HG03196 (cell line): Measurements from ENCODE around the gene POLR2L.

Experiments
- ATAC-seq: cut with Tn5 transposase; IDR thresholded peaks from one replicate; pipeline ENCODE4 v1.9.1; 2021; ENCODE audit not compliant: unreplicated experiment

The POLR2L gene

GRCh38 chr11:797296-798092 lies 44.8 kb downstream of the POLR2L start:
- peak; percentile 37 for ATAC-seq

GRCh38 chr11:796565-797295 lies 45.6 kb downstream of the POLR2L start:
- ATAC-seq, result no peak

DNA sequence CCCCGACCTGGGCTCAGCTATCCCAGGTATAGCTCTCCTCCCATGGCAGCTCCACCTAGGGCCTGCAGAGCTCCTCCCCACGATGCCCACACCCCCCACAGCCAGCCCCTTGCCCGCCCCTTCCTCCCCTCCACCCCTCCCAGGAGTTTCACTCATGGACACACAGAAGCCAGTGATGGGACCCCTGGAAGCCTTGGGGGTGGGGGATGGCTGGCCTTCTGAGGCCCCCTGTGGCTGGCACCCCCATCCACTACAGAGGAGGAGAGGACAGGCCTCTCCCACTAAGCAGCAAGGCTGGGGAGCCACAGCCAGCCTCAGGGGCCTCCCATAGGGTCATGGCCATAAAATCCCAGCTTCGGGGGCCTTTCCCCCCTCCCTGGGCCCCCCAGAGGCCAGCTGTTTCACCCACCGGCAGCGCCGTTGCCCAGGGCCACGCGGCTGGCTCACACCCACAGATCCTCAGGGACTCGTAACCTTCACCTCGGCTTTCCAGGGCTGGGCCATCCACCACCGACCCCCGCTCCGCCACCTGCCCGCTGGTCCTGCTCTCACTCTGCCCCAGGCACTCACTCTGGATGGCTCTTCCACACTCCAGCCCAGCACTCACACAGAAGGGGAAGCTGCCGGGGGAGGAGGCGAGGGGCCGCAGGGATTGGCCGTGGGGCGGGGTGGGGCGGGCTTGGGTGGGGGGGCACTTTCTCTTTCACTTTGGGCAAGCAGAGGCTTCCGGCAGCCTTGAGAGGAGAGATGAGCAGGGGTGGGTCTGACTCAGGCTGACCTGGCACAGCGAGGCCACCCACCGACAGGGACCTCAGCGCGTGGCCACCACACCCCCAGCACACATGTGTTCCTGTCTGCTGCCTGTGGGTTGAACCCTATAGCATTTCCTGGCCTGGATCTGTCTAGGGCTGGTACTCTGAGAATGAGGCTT lies 46.4 kb downstream of the POLR2L start:
- ATAC-seq, result peak; percentile 23

DNA sequence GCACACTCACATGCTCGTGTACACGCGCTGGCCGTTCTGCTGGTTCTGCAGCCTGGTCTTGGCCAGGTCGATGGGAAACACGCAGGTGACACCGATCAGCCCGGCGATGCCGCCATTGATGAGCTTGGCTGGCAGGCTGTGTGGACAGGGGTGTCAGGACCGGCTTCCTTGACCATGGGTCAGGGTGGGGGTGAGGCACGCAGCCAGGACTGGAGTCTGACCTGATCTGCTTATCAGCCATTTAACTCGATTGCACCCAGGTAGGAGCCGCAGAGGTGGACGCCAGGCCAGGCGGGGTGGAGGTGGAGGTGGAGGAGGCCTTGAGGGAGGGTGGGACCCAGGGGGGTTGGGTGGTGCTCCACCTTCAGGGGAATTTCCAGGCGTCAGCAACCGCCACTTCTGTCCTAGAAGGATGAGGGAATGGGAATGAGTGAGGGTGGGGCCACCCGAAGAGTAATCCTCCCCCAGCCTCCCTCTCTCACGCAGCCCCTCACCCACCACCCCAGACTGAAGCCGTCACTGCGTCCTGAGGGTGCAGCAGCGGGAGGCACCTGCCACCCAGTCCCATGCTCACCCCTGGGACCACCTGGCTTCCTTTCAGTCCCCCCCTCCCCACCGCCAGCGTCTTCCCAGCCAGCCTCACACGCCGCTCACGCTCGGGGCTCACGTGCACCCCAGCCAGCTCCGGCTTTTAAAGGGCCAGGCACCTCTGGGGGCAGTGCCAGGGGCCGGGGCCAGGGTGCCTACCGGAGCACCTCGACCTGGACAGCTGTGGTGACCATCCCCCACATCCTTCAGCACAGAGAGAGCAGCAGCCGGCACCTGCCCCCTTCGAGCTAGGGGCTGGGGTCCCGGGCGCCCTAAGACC lies 47.3 kb downstream of the POLR2L start:
- no peak for ATAC-seq

GRCh38 chr11:794013-794765 lies 48.1 kb downstream of the POLR2L start:
- ATAC-seq, result no peak

DNA sequence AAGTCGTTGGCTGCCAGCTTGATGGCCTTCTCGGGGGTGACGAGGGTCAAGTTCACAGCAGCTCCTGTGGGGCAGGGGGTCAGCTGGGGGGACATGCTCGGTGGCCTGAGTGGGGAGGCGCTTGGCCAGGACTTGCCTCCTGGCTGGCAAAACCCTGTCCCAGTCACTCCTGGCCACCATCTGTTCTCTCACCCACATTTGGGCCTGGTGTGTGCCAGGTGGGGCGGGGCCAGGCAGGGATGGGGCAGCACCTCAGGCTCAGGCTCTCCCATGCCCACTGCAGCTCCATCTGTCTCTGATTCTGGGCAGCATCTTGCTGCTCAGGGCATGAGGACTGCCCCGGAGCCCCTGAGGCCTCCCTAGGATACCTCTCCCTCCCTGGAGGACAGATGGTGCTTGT lies 48.8 kb downstream of the POLR2L start:
- ATAC-seq, result no peak

- ATAC-seq, result no peak
Measured at GRCh38 chr11:792873-793272, 49.5 kb downstream of the POLR2L start.

GRCh38 chr11:792535-792821 lies 49.9 kb downstream of the POLR2L start:
- no peak for ATAC-seq

GRCh38 chr11:791658-792534 lies 50.4 kb downstream of the POLR2L start:
- ATAC-seq, result no peak

DNA sequence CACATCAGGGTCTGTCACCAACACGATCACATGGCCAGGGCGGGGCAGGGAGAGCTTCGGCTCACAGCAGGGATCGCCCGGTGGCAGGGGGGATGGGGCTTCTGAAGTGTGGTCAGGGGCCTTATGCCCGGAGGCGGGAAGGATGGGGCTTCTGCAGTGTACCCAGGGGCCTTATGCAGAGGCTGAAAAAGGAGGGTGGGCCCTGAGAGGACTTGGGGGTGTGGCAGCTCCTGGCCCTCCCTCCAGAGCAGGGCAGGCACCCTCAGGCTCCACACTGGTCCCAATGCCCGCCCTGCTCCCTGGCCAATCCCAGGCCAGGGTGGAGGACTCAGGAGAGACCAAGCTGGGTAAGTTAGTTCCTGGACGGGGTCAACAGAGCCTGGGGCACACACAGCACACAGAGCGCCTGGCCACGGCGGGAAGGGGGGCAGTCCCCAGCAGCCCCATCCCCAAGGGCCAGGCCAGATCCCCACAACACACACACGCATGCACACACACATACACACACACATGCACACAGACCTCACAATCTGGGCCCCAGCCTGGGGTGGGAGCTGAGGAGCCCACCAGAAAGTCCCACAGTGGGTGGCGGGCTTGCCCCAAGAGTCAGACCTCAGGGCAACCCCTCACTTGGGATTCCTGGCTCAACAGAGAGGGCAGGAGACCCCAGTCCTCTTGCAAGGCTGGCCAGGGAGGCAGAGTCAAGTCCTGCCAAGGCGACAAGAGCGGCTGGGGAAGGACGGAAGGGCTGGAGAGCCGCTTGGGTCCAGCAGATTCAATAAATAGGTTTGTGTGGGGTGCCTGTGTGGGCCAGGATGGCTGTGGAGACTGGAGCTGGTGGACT lies 51.4 kb downstream of the POLR2L start:
- ATAC-seq, result no peak

DNA sequence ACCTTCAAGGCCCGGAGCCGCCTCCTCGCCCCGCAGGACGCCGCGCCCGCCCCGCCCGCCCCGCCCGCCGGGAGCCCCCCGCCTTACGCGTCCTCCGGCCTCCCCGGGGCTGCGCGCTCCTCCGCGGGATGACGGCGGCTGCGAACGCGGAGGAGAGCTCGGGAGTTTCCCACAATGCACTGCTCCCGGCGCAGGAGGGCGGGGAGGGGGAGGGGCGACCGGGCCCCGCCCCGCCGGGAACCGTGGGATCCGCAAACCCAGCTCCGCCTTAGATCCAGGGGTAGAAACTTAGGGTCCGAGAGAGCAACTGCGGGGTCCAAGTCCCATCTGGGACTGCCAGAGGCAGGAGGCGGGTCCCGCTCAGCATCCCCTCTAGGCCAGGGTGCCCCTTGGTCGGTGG lies 52.4 kb downstream of the POLR2L start, which contains the start of gene CEND1:
Gene CEND1, minus strand, starts transcription at position 148 of the 400 bp plus-strand sequence. CDS start 1,514 bp downstream, outside the sequence.
- ATAC-seq, result no peak
